ENCODE measurements around the gene REEP1. TPM values are rescaled to one million over a fixed set of nuclear protein-coding genes. Genes with fewer than 3 reads are reported as not detected.

Gene REEP1
- total and polyA plus RNA-seq, 9 of the 15 experiments (the other 6 are each of a cell fraction or from before 2014, with no cell fraction given), result 0.11 to 0.67 (median 0.13) TPM

DNA sequence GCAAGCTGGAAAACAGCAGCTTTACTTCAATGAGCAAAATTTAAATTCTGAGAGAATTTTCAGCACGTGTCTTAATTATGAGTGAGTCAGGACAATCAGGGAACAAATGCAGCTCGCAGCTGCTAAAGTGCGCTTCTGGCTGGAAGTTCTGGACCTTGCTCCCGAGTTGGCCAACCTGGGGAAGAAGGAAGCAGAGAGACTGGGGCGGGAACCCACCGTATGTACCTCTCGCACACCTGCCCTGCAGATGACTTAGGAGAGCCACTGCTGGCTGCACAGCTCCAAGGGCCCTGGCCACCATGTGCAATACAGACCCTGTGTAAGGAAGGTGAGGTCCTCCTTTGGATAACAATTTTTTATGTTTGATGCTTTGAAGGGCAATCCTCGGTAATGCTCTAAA lies 42.4 kb downstream of the REEP1 start (continued):
- TF ChIP-seq TEAD2 (tag; IDR thresholded peaks at IDR 0.05), result no peak
- TF ChIP-seq NFIX (CRISPR knock-in tag; IDR thresholded peaks at IDR 0.05; ENCODE audit: low read depth), result no peak
- TF ChIP-seq, protein P1, sequence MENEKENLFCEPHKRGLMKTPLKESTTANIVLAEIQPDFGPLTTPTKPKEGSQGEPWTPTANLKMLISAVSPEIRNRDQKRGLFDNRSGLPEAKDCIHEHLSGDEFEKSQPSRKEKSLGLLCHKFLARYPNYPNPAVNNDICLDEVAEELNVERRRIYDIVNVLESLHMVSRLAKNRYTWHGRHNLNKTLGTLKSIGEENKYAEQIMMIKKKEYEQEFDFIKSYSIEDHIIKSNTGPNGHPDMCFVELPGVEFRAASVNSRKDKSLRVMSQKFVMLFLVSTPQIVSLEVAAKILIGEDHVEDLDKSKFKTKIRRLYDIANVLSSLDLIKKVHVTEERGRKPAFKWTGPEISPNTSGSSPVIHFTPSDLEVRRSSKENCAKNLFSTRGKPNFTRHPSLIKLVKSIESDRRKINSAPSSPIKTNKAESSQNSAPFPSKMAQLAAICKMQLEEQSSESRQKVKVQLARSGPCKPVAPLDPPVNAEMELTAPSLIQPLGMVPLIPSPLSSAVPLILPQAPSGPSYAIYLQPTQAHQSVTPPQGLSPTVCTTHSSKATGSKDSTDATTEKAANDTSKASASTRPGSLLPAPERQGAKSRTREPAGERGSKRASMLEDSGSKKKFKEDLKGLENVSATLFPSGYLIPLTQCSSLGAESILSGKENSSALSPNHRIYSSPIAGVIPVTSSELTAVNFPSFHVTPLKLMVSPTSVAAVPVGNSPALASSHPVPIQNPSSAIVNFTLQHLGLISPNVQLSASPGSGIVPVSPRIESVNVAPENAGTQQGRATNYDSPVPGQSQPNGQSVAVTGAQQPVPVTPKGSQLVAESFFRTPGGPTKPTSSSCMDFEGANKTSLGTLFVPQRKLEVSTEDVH (IDR thresholded peaks at IDR 0.05; ENCODE audit: low read depth, partially characterized antibody), result no peak
- no peak for TF ChIP-seq MLX (CRISPR knock-in tag; conservative IDR thresholded peaks at IDR 0.05)

- Histone ChIP-seq H2AFZ (ENCODE audit: low read depth, low read length) (no peak overlapping the region), H3K36me3 (ENCODE audit: control insufficient read depth, insufficient read depth, low read length) (no peaks in the 10 kb centered on the region), H4K20me1 (replicated peaks; ENCODE audit: control insufficient read depth, insufficient read depth, low read length) (no peaks in the 10 kb centered on the region), H3K27me3 (ENCODE audit: control insufficient read depth in 2 of 2, insufficient read depth in 2 of 2, low read length in 2 of 2) (peaks cover 6 to 7% of the 10 kb centered on the region in 2 experiments; a peak in 2 of 5 replicates), H3K9me1 (ENCODE audit: control insufficient read depth, insufficient read depth, low read length) (no peaks in the 10 kb centered on the region), H3K79me2 (ENCODE audit: control insufficient read depth, insufficient read depth, low read length) (no peaks in the 10 kb centered on the region), H3K27ac (ENCODE audit: extremely low read depth, low read depth, low read length) (no peak overlapping the region), H3K9me3 (replicated peaks; ENCODE audit: control insufficient read depth, insufficient read depth, low read depth, low read length) (no peaks in the 10 kb centered on the region), H3K4me1 (replicated peaks in 1 of 2; ENCODE audit: control insufficient read depth in 2 of 2, insufficient read depth in 2 of 2, low read length in 2 of 2) (no peaks in the 10 kb centered on the region), H3K4me2 (ENCODE audit: insufficient read depth, low read length) (no peak overlapping the region), H3K9ac (ENCODE audit: insufficient read depth in 1 of 2, low read depth in 2 of 2, low read length in 2 of 2) (no peak overlapping the region), H3K4me3 (no peak overlapping the region)
- intact Hi-C loops (cut with micrococcal nuclease) (no loop called here), in situ Hi-C loops (cut with MboI) (no loop called here)
- DNase-seq (ENCODE audit: extremely low read depth in 1 of 4, low spot score in 3 of 4), result no peak
- 0% methylated on average over 3 of the region's 3 CpGs for WGBS (ENCODE audit: insufficient coverage, low coverage, missing lambda C conversion rate)
- BruUV-seq (replicated peaks), result no TSS peak
- no peak for FAIRE-seq
- POLR2A ChIA-PET, result no interaction called here
- CTCF ChIA-PET (ENCODE audit: low intra/inter-chr PET ratio), result no interaction called here
- no peak for ATAC-seq
- TF ChIP-seq, protein P1 (IDR thresholded peaks at IDR 0.05; ENCODE audit: low read depth, partially characterized antibody), result no peak
- TF ChIP-seq MTA2 (IDR thresholded peaks at IDR 0.05; ENCODE audit: low read depth) (no peak), ZNF134 (CRISPR knock-in tag; conservative IDR thresholded peaks at IDR 0.05) (no peak), SIN3B (IDR thresholded peaks at IDR 0.05; ENCODE audit: low read depth) (no peak), ETS1 (conservative IDR thresholded peaks at IDR 0.05; ENCODE audit: control insufficient read depth, low read depth, low read length) (no peak), NFIC (IDR thresholded peaks at IDR 0.05) (no peak), DACH1 (IDR thresholded peaks at IDR 0.05; ENCODE audit: partially characterized antibody) (no peak), ZNF644 (tag; IDR thresholded peaks at IDR 0.05; ENCODE audit: low read depth) (no peak)
- TF ChIP-seq, protein P2, sequence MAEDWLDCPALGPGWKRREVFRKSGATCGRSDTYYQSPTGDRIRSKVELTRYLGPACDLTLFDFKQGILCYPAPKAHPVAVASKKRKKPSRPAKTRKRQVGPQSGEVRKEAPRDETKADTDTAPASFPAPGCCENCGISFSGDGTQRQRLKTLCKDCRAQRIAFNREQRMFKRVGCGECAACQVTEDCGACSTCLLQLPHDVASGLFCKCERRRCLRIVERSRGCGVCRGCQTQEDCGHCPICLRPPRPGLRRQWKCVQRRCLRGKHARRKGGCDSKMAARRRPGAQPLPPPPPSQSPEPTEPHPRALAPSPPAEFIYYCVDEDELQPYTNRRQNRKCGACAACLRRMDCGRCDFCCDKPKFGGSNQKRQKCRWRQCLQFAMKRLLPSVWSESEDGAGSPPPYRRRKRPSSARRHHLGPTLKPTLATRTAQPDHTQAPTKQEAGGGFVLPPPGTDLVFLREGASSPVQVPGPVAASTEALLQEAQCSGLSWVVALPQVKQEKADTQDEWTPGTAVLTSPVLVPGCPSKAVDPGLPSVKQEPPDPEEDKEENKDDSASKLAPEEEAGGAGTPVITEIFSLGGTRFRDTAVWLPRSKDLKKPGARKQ (CRISPR knock-in tag; IDR thresholded peaks at IDR 0.05), result no peak
Measured at GRCh38 chr2:86293612-86294011, 43.8 kb downstream of the REEP1 start.
